ENCODE measurements around the gene FBXL2.

DNA sequence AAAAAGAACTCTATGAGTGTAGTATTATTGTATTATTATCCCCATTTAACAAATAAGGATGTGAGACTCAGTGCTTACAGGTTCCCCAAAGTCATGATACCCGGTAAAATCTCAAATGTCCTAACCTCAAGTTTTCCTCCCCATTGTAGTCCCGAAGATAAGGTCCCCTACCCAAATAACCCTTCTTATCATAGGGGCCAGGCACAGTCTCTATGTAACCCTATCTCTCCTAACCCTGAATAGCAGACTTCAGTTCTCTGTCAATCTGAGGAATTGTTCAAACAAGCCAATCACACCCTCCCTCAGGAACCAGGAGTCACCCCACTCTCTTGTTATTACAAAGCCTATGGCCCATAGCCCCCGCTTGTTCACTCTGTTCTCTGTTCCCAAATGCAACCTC, 48.2 kb upstream of the FBXL2 start:
- TF ChIP-seq, protein P1, sequence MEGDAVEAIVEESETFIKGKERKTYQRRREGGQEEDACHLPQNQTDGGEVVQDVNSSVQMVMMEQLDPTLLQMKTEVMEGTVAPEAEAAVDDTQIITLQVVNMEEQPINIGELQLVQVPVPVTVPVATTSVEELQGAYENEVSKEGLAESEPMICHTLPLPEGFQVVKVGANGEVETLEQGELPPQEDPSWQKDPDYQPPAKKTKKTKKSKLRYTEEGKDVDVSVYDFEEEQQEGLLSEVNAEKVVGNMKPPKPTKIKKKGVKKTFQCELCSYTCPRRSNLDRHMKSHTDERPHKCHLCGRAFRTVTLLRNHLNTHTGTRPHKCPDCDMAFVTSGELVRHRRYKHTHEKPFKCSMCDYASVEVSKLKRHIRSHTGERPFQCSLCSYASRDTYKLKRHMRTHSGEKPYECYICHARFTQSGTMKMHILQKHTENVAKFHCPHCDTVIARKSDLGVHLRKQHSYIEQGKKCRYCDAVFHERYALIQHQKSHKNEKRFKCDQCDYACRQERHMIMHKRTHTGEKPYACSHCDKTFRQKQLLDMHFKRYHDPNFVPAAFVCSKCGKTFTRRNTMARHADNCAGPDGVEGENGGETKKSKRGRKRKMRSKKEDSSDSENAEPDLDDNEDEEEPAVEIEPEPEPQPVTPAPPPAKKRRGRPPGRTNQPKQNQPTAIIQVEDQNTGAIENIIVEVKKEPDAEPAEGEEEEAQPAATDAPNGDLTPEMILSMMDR (IDR thresholded peaks at IDR 0.05; ENCODE audit: low read depth, low read length): no peak
- TF ChIP-seq POLR2A (IDR thresholded peaks at IDR 0.05; ENCODE audit: extremely low read depth, insufficient read length) (no peak), MYC (IDR thresholded peaks at IDR 0.05; ENCODE audit: low read depth, low read length) (no peak)
- TF ChIP-seq, protein P2, sequence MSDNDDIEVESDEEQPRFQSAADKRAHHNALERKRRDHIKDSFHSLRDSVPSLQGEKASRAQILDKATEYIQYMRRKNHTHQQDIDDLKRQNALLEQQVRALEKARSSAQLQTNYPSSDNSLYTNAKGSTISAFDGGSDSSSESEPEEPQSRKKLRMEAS (IDR thresholded peaks at IDR 0.05; ENCODE audit: low read depth, low read length): no peak

Measured in NB4 (cell line).